ENCODE data around the gene PKP4. TPM values are rescaled to one million over a fixed set of nuclear protein-coding genes. Genes with fewer than 3 reads are reported as not detected.

The PKP4 gene
- total and polyA plus RNA-seq, 2 donors (not counting 1 experiment from before 2014, with no cell fraction given): 2.0 to 13.3 TPM

GRCh38 chr2:158498043-158498748, 41.4 kb downstream of the PKP4 start:
- Histone ChIP-seq H3K4me2 (replicated peaks; ENCODE audit: low read depth, low read length, poor library complexity, severe bottlenecking) (no peak overlapping the region), H3K36me3 (replicated peaks in 1 of 2; ENCODE audit: control extremely low read depth in 1 of 2, control insufficient read depth in 1 of 2, extremely low read depth in 1 of 2, insufficient read depth in 2 of 2, low read length in 1 of 2) (no peaks in the 10 kb centered on the region), H3K79me2 (ENCODE audit: control insufficient read depth, insufficient read depth, low read length) (no peaks in the 10 kb centered on the region), H3K4me3 (ENCODE audit: control extremely low read depth in 1 of 5, extremely low read depth in 1 of 5, insufficient read depth in 1 of 5, low read depth in 2 of 5, low read length in 4 of 5) (no peak overlapping the region), H2AFZ (ENCODE audit: insufficient read depth, low read depth, low read length, poor library complexity, severe bottlenecking) (no peak overlapping the region), H4K20me1 (ENCODE audit: control insufficient read depth, insufficient read depth, low read length, poor library complexity, severe bottlenecking) (no peaks in the 10 kb centered on the region), H3K9me3 (ENCODE audit: control extremely low read depth in 1 of 3, control insufficient read depth in 2 of 3, insufficient read depth in 1 of 3, low read length in 2 of 3) (no peaks in the 10 kb centered on the region), H3K27ac (ENCODE audit: low read length in 2 of 2) (no peak overlapping the region), H3K27me3 (replicated peaks in 1 of 4; ENCODE audit: control extremely low read depth in 1 of 4, control insufficient read depth in 3 of 4, insufficient read depth in 4 of 4, low read length in 3 of 4) (no peaks in the 10 kb centered on the region), H3K4me1 (ENCODE audit: control insufficient read depth in 2 of 2, insufficient read depth in 2 of 2, low read length in 2 of 2) (no peaks in the 10 kb centered on the region), H3K9ac (ENCODE audit: low read length) (no peak overlapping the region)
- Mint-ChIP-seq H3K27me3 (no peaks in the 10 kb centered on the region), H3K9me3 (ENCODE audit: insufficient read depth) (no peaks in the 10 kb centered on the region), H3K4me3 (no peak overlapping the region), H3K4me1 (no peaks in the 10 kb centered on the region), H3K27ac (no peak overlapping the region)
- ChIA-PET POLR2A (no interaction called here), CTCF (no interaction called here)
- ATAC-seq (ENCODE audit: low read depth) (no peak), DNase-seq (no peak)
- intact Hi-C loops (cut with micrococcal nuclease): no loop called here
- no peak for TF ChIP-seq EZH2 (IDR thresholded peaks at IDR 0.05; ENCODE audit: borderline replicate concordance, insufficient read depth, low read depth, low read length, poor library complexity, severe bottlenecking)
- no peak for TF ChIP-seq CTCF (IDR thresholded peaks at IDR 0.05)

GRCh38 chr2:158498749-158499136, 42.0 kb downstream of the PKP4 start:
- DNase-seq (no peak), ATAC-seq (ENCODE audit: low read depth) (no peak)
- H3K36me3 ChIP-seq (replicated peaks in 1 of 2; ENCODE audit: control extremely low read depth in 1 of 2, control insufficient read depth in 1 of 2, extremely low read depth in 1 of 2, insufficient read depth in 2 of 2, low read length in 1 of 2): no peaks in the 10 kb centered on the region
- H3K9ac ChIP-seq (ENCODE audit: low read length): no peak overlapping the region
- H4K20me1 ChIP-seq (ENCODE audit: control insufficient read depth, insufficient read depth, low read length, poor library complexity, severe bottlenecking): no peaks in the 10 kb centered on the region
- Mint-ChIP-seq H3K27ac (no peak overlapping the region), H3K9me3 (ENCODE audit: insufficient read depth) (no peaks in the 10 kb centered on the region), H3K27me3 (no peaks in the 10 kb centered on the region), H3K4me1 (no peaks in the 10 kb centered on the region), H3K4me3 (no peak overlapping the region)
- ChIA-PET POLR2A (no interaction called here), CTCF (no interaction called here)
- H3K4me1 ChIP-seq (ENCODE audit: control insufficient read depth in 2 of 2, insufficient read depth in 2 of 2, low read length in 2 of 2): no peaks in the 10 kb centered on the region
- intact Hi-C loops (cut with micrococcal nuclease): no loop called here
- no peaks in the 10 kb centered on the region for H3K9me3 ChIP-seq (ENCODE audit: control extremely low read depth in 1 of 3, control insufficient read depth in 2 of 3, insufficient read depth in 1 of 3, low read length in 2 of 3)
- WGBS (ENCODE audit: insufficient coverage): 83% methylated on average over 1 of the region's 3 CpGs
- no peak overlapping the region for H3K4me3 ChIP-seq (ENCODE audit: control extremely low read depth in 1 of 5, extremely low read depth in 1 of 5, insufficient read depth in 1 of 5, low read depth in 2 of 5, low read length in 4 of 5)
- H2AFZ ChIP-seq (ENCODE audit: insufficient read depth, low read depth, low read length, poor library complexity, severe bottlenecking): no peak overlapping the region
- TF ChIP-seq EZH2 (IDR thresholded peaks at IDR 0.05; ENCODE audit: borderline replicate concordance, insufficient read depth, low read depth, low read length, poor library complexity, severe bottlenecking) (no peak), CTCF (IDR thresholded peaks at IDR 0.05) (no peak)
- no peaks in the 10 kb centered on the region for H3K27me3 ChIP-seq (replicated peaks in 1 of 4; ENCODE audit: control extremely low read depth in 1 of 4, control insufficient read depth in 3 of 4, insufficient read depth in 4 of 4, low read length in 3 of 4)
- no peaks in the 10 kb centered on the region for H3K79me2 ChIP-seq (ENCODE audit: control insufficient read depth, insufficient read depth, low read length)
- H3K27ac ChIP-seq (ENCODE audit: low read length in 2 of 2): no peak overlapping the region
- H3K4me2 ChIP-seq (replicated peaks; ENCODE audit: low read depth, low read length, poor library complexity, severe bottlenecking): no peak overlapping the region
